GM19372 (cell line): ENCODE data around the gene GRAMD4.

Experiments used
- ATAC-seq: cut with Tn5 transposase; IDR thresholded peaks from one replicate; pipeline ENCODE4 v1.9.1; 2021; ENCODE audit warnings: mild to moderate bottlenecking, low read depth, moderate library complexity; ENCODE audit not compliant: unreplicated experiment

GRAMD4 gene

DNA sequence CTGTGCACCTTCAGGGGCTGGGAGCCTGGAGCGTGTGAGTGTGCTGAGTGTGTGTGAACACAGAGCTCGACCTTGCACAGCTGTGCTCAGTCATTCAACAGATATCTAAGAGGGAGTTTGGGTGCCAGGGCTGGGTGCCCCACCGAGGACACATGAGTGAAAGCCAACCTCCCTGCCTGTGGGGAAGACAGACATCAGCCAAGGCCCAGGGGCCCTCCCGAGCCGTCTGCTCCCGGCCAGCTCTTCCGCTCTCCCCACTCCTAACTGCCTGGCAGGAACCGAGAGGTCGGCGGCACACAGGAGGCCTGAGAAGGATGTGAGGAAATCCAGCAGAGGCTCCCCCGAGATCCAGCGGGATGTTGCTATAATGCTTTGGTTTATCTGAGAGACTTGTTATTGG, 85.9 kb downstream of the GRAMD4 start:
- no peak for ATAC-seq

DNA sequence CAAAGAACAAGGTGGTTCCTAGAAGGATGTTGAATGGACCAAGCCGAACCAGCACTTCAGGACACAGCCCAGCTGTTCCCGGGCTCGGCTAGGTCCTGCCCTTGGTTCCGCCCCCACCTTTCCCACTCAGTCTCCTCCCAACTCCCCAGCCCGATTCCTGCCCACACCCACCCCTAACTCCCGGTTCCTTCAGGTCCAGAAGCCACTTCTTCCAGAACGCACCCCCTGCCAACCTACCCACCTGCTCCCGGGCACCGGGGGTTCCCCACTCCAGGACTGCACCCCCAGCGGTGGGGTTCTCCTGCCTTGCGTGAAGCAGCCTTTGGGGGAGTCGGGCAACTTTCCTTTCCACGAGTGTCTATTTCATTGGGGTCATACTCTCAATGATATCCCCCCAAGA, 87.1 kb downstream of the GRAMD4 start:
- no peak for ATAC-seq

DNA sequence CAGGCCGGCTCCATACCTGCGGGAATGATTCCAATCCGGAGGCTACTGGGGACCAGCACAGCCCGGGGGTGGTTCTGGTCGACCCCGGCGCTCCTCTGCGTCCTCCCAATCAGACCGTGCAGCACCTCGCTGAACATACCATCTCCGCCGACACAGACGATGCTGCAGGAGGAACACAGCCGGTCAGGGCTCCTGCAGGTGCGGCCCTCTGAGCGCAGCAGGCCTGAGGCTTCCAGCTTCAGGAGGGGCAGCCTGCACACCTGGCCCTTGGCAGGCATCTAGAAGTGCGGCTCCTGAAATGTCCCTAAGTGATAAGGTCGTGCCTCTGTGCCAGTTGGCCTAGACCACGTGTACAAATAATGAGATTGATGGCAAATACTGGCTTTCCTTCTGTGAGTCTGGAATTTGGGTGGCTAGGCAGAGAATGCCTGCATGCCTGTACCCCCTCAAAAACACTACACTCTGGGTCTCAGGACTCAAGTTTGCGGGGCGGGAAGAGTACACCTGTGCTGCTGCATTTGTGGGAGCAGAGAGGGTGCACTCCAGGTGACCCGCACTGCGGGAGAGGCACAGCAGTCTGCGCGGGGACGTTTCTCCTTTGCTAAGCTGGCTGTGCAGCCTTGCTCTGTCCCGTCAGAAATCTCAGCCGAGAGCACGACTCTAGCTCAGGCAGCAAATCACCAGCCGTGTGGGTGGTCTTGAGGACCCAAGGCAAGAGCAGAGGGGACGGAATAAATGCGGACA, 87.8 kb downstream of the GRAMD4 start:
- ATAC-seq = no peak

DNA sequence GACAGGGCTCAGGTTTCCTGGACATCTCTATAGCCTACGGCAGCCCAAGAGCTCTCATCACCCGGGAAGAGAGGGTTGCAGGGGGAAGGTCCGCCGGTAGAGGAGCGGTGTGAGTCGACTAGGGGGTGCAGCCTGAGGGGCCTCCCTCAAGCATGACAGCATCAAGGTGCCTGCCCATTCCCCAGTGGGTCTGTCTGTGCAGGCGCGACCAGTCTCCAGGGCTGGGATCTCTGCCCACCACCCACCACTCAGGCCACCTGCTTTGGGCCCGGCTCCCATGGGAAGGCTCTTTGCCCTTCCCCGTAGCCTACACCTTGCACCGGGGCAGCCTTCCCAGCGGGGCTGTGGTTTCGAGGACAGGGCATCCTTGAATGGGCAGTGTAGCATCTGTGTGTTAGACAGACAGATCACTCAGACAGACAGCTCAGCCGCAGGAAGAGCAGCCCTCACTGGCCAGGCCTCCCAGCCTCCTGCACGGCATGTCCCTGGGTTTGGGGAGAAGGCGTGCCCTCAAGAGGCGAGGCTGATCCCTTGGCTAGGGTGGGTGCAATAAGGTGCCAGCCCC, 88.7 kb downstream of the GRAMD4 start:
- no peak for ATAC-seq

DNA sequence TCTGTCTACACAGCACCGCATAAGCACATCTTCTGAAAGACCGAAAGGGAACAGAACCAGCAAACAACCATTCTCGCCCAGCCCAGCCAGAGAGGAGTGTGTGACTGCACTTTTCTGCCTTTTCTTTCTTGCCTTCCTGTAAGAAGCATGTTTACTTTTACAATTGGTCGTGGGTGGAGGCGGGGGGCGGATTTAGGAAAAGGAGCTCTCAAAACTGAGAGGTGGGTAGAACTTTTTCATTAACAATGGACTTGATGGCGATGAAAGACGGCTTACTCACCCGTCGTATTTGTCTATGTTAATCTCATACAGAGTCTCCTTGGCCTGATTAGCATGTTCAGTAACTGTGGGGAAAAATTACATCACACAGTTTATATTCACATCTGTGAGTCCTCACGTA, 90.6 kb downstream of the GRAMD4 start:
- ATAC-seq = no peak

DNA sequence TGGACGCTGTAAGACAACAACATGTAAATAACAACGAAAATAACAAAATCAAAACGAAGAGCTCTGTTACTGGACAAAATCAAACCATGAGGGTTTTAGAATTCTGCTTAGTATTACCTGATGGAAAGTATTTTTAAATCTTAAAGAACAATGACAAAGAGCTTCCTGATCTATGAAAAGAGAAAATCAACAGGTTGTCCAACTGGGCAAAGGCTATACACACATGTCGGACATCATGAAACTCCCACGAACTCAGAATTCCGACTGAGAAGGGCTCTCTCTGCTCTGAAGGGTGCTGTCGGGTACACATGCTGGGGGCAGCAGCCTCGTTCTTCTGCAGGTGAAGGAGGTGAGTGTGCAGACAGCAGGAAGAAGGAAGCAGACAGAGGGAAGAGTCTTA, 92.1 kb downstream of the GRAMD4 start:
- ATAC-seq = no peak

DNA sequence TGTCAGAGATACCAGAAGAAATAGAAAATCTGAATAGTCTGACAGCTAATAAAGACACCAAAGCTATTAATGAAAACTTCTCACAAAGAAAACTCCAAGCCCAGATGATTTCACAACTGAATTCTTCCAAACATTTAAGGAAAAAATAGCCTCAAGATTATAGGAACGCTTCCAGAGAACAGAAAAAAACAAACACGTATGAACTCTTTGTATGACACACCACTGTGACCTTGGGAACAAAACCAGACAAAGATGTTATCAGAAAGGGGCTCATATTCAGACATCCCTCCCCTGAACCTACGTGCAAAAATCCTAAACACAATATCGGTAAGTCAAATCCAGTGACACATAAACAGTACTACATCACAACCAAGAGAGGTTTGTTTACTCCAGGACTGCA, 94.4 kb downstream of the GRAMD4 start:
- ATAC-seq = no peak

DNA sequence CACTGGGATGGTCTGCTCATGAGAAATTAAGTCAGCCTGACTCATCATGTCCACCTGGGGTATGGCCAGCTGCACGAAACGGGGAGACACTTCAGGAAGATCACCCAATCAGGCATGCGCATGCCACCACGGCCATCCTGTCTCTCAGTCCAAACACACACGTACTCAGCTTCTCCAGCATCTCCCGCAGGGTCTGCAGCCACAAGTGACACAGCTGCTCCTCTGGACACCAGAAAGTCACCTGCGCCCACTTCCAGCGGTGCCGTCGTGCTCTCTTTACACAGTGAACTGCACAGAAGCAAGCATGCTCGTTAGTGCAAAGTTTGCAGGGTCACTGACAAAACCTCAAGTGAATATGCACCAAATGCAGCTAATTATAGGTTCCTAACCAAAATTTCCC, 99.7 kb downstream of the GRAMD4 start:
- no peak for ATAC-seq

DNA sequence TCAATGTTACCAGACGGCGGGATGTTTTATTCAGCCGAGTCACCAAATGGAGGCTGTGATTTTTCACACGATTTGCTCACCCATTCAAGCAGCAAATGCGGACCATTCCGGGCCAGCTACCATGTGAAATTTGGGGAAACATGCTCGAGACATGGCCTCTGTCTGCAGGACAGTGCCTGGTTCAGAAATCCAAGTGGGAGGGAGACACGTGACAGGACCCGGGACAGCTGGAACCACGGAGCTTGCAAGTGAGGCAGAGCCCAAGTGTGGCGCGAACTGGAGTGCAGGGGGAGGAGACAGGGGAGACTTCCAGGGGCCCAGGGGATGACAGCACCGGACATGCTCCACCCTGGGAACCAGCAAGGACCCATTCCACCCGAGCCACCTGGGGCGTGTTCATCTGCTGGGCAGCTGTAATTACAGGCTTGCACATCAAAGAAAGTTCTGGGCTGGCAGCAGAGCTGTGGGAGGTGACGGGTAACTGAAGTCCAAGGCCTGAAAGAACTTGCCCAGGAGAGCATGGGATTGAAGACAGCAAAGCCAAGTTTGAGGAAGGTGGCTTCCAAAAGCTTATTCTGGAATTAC, 101.4 kb downstream of the GRAMD4 start:
- no peak for ATAC-seq

DNA sequence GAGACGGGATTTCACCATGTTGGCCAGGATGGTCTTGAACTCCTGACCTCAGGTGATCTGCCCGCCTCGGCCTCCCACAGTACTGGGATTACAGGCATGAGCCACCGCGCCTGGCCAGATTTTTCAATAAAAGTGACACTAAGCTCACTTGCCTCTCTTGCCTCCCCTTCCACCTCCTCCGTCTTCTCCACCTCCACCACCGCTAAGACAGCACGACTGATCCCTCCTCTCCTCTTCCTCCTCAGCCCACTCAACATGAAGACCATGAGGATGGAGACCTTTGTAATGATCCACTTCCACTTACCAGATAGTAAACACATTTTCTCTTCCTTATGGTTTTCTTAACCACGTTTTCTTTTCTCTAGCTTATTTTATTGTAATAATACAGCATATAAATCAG, 103.7 kb downstream of the GRAMD4 start:
- ATAC-seq = no peak

DNA sequence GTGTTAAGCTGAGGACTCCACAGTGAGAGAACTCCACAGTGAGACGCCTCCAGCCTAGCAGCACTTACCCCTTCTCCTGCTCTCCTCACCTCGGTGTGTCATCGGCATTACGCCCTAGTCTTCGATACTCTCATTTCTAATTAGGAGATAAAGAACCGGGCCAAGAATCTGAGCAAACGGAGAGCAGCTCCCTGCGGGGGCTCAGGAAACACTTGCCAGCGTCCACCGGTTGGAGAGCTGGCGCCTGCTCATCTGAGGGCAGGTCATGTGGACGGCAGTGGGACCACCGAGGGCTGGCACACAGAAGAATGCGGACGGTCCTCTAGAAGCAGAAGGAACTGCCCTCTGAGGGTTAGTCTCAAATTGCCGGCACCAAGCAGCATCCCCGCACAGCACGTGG, 104.9 kb downstream of the GRAMD4 start:
- no peak for ATAC-seq

DNA sequence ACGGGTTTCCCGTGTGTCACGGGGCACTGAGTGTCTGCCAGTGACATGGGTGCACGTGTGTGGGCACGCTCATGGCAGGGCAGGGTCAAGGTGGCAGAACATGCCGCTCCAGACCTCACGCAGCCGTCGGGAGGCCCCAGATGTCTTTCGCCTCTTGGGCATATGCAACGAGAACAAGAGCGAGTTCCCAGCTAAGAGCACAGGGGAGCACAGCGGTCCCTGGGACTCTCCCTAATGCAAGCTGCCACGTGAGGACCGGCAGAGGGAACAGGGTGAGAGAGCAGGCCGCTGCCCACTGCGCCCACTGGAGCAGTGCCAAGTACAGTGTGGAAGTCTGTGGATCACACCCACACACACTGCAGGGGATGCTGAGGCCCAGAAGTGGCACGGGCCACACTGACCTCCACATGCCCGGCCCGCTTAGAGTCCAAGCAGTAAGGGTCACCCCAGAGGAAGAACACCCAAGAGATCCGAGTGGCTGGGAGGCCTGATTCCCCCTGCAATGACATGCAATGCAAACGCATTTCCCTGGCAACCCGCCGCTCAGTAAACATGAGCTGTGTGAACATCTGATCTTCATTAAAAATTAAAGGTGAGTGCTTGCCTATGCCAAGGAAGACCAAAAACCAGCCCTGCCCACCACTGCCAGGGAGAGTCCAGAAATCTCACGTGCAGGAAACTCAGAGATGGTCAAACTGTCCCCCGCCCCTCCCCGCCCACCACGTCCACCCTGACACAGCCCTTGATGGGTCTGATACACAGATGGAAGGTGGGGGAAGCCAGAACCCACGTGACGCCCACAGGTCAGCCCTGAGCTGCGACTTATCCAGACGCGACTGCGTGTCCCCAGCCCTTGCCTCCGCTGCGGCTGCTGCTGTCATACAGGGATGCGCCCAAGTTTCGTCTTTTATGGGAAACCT, 106.1 kb downstream of the GRAMD4 start:
- no peak for ATAC-seq

DNA sequence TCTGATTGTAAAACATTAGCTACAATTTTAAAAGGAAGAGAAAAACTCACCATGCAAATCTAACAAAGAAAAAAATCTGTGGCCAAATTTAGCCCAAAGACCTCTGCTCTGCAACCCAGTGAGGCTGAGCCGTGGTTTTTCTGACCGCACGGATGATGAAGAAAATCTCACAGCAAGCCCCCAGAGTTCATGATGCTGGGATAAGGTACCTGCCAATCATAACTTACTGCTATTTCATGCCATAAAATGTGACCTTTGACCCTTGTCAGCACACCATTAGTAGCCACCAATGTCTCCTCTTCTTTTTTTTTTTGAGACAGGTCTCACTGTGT, 106.8 kb downstream of the GRAMD4 start:
- ATAC-seq = no peak

DNA sequence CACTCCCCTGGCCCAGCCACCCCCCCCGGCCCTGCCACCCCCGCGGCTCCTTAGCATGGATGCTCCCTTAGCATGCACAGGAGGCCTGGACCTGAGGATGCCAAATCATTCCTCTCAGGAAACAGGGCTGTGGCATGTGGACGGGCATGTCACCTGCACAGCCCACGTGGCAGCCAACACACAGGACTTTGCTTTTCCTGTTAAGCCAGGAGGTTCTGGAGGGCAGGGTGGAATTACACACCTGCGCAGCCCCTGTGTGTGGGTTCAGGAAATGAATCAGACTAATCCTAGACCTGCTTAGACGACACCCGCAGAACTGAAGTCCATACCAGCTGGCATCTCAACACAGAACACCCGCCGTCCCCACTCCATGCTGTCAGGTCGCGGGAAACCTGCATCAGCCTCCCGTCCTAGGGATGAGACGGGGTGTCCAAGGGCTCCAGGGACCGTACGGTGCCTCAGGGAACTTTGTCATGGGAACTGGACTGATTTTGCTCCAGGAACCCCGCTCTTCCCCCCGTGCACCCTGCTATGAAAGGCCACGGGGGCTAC, 107.7 kb downstream of the GRAMD4 start:
- no peak for ATAC-seq

DNA sequence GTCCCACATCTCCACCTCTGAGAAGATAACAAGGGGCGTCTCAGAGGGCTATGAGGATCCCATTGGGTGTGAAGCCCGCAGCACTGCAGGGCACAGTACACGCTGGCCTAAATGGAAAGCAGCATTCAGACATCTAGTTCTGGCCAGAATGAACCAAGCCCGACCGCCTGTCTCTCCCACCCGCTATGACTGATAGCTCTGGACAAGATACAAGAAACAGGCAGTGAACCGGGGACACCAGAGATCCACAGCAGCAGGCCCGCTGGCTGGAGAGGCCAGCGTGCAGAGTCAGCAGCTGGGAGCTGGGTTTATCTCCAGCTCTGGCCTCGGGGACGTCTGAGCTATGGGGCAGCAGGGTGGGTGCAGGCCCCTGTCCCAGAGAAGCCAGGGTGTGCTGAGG, 108.3 kb downstream of the GRAMD4 start:
- ATAC-seq = no peak
